Activated CD4-positive, alpha-beta memory T cell treated with anti-CD3 and anti-CD28 coated beads for 36 hours (primary cell): Measurements from ENCODE around the gene RNF151. TPM values are rescaled to one million over a fixed set of nuclear protein-coding genes. Genes with fewer than 3 reads are reported as not detected.

Experiments used
- CTCF ChIA-PET: fragments of 350-600 bp; sonication (Branson Sonifier 250); formaldehyde crosslinking; loops from one replicate; lab custom pipeline; 2021; ENCODE audit warnings: antibody characterized with exemption, inconsistent platforms; lab: Charles Lee
- POLR2A ChIA-PET: fragments of 350-600 bp; sonication (Branson Sonifier 250); formaldehyde crosslinking; loops from one replicate; lab custom pipeline; 2021; ENCODE audit warnings: antibody characterized with exemption; lab: Charles Lee
- DNase-seq: peaks from one replicate; pipeline ENCODE4 v3.0.0-alpha.2; 2020
- H3K27ac Mint-ChIP-seq: one replicate; pipeline ENCODE4 v1.8.0; 2021; ENCODE audit warnings: mixed read lengths
- H3K27me3 Mint-ChIP-seq: one replicate; pipeline ENCODE4 v1.8.0; 2021; ENCODE audit warnings: mixed read lengths
- H3K36me3 Mint-ChIP-seq: one replicate; pipeline ENCODE4 v1.8.0; 2021; ENCODE audit warnings: mixed read lengths
- H3K4me1 Mint-ChIP-seq: one replicate; pipeline ENCODE4 v1.8.0; 2021; ENCODE audit warnings: low read depth, mixed read lengths
- H3K4me3 Mint-ChIP-seq: one replicate; pipeline ENCODE4 v1.8.0; 2021; ENCODE audit warnings: mild to moderate bottlenecking, mixed read lengths
- H3K9me3 Mint-ChIP-seq: one replicate; pipeline ENCODE4 v1.8.0; 2021; ENCODE audit warnings: mixed read lengths
- intact Hi-C: fragments of 100-400 bp; cut with micrococcal nuclease; formaldehyde crosslinking; loops from one replicate; pipeline ENCODE4 v1.15.1; 2023
- total RNA-seq, 2 experiments: library from RNA; stranded (reverse); gene quantifications; one replicate each; pipeline ENCODE4 v1.2.3, GENCODE V29; 2021

RNF151 gene
- total RNA-seq, 2 experiments from 2014 or later = not detected

DNA sequence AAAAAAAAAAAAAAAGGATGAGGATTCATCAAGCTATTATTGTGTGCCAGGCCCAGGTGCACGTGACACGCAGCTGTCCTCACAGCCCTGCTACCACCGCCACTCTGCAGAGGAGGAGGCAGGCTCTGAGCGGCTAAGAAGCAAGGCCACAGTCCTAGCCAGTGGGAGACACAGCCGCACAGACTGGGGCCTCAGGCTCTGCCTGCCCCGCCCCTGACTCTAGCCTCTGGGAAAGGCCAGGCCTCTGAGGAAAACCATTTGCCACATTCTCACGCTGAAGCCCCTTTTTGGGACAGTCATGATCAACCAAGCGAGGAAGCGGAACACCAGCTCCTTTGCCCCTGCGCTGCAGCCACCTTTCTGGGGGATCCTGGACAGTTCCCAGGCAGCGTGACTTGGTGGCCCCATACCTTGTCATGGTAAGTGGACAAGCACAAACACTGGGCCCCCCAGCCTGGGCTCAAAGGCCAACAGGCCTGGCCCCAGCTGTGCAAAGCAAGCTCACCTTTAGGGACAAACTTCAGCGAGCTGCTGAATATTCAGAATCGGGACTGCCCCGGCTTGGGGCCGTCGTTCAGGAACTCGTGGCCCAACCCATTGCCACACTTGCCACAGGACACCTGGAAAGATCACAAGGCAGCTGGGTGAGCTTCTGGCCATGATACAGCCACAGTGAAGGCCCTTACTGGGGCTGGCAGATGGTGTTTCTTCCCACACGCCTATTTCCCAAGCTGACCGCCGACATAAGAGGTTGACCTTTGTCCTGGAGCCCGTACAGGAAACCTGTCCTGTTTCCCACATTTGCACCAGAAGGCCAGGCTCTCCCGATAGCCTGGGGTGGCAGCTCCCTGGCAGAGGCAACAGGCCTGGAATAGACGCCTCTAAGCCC lies 26.1 kb upstream of the RNF151 start:
- peaks cover 7% of the 10 kb centered on the region for H3K36me3 Mint-ChIP-seq
- H3K27me3 Mint-ChIP-seq = no peaks in the 10 kb centered on the region
- H3K9me3 Mint-ChIP-seq = no peaks in the 10 kb centered on the region
- H3K27ac Mint-ChIP-seq = no peak overlapping the region
- ChIA-PET POLR2A (interaction anchor here (1.1 kb wide), 1 partner anchor 25 kb away, joined by 4 read pairs; the partner anchor contains the start of gene RPS2), CTCF (interaction anchor here (0.9 to 2.4 kb wide), 4 partner anchors 11 to 200 kb away, joined by 3 to 6 read pairs (median 6); no protein-coding TSS in a partner anchor)
- H3K4me3 Mint-ChIP-seq = no peak overlapping the region
- DNase-seq = no peak
- intact Hi-C loops = no loop called here
- H3K4me1 Mint-ChIP-seq = peaks cover 25% of the 10 kb centered on the region

GRCh38 chr16:1941162-1942046 lies 25.3 kb upstream of the RNF151 start:
- Mint-ChIP-seq H3K9me3 (no peaks in the 10 kb centered on the region), H3K4me1 (peaks cover 25% of the 10 kb centered on the region), H3K36me3 (peaks cover 7% of the 10 kb centered on the region), H3K27ac (no peak overlapping the region), H3K27me3 (no peaks in the 10 kb centered on the region), H3K4me3 (peak overlapping the region; percentile 88)
- POLR2A ChIA-PET = interaction anchor here (0.5 to 1.1 kb wide), 2 partner anchors 24 to 279 kb away, joined by 3 to 4 read pairs; partner anchors contain the start of gene RPS2
- no peak for DNase-seq
- CTCF ChIA-PET = interaction anchor here (0.6 to 2.4 kb wide), 5 partner anchors 11 to 199 kb away, joined by 3 to 6 read pairs (median 5); no protein-coding TSS in a partner anchor
- intact Hi-C loops = loop anchor here (2.0 kb wide), 1 partner anchor 159 kb away; the partner anchor contains the start of genes NUBP2 and SPSB3

DNA sequence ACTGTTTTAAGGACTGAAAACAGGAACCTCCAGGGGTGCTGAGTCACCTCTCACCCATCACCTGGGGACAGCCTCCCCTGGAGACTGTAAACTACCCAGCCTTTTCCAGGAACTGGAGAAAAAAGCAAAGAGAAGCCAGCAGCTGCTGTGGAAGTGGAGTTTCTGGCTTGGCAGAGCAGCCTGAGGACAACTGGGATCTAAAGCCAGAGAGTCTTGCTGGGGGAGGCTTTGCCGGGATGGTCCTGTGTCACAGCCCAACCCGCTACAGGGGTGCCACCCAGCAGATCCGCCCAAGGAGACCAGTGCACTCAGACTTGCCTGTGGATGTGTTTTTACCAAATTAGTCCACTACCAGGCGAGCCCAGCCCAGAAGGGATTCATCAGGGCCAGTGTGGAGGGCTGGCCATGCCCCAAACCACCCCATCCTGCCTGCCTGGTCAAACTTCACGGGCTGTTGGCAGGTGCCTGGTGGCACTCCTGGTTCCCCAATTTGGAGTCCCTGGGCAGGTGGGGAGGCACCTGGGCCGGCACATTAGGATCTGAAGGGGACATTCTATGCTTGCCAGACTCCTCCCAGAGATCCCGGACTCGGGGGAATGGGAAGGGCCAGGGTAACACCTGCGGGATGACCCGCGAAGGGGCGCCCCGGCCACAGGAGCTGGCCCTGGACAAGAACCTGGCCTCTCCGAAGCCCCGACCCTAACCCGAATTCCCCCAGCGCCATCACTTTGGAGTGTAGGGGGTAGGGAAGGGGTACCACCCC lies 24.4 kb upstream of the RNF151 start:
- intact Hi-C loops = loop anchor here (2.0 kb wide), 1 partner anchor 159 kb away; the partner anchor contains the start of genes NUBP2 and SPSB3
- Mint-ChIP-seq H3K9me3 (no peaks in the 10 kb centered on the region), H3K36me3 (peaks cover 7% of the 10 kb centered on the region), H3K27ac (peak overlapping the region; percentile 23), H3K27me3 (no peaks in the 10 kb centered on the region), H3K4me3 (peak overlapping the region; percentile 88), H3K4me1 (peaks cover 25% of the 10 kb centered on the region)
- ChIA-PET CTCF (interaction anchor here (0.6 kb wide), 1 partner anchor 14 kb away, joined by 4 read pairs; no protein-coding TSS in a partner anchor), POLR2A (interaction anchor here (1.0 to 1.1 kb wide), 2 partner anchors 23 to 115 kb away, joined by 3 to 4 read pairs; partner anchors contain the start of genes FAHD1 and RPS2)
- peak; percentile 52 for DNase-seq

DNA sequence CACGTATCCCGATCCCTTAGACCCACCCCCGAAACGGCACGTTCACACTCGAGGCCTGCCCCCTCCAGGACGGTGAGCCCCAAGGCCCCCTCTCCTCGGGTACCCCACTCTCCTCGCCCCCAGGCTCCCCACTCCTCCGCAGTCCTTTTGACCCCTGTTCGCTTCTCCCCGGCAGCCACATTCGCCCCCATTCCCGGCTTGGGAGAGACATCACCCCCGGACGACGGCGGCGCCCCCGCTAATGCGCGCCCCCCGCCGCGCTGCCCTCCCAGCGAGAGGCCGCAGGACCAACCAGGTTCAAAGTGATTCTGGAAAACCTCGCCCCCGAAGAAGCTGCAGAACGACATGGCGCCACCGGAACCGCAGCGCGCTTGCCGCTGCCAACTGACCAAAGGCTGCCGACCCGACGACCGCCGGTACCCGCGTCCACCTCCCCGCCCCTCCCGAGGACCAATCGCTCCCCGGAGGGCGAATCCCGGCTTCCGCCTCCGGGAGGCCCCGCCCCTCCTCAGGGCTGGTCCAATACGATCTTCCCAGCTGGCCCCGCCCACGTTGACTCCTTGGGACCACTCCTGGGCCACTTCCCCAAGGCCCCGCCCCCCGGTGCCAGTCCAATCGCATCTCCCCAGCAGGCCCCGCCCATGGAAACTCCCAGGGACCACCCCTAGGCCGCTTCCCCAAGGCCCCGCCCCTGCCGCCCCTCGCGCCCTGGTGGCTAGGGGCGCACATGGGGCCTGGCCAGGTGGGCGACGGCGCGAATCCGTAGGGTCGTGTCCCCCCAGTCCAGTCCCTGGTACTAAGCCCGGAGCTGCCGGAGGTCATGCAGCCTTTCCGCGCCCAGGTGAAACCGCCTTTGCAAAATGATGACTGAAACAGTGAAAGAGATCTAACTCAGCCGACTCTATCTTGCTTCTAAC lies 23.6 kb upstream of the RNF151 start, which contains the start of gene MSRB1:
MSRB1 (minus strand) TSS at position 390 of the 917 bp plus-strand sequence; CDS start at position 347, 43 bp downstream.
- H3K27ac Mint-ChIP-seq = peak within 1 kb of the TSS; percentile 73
- no peaks in the 10 kb centered on the region for H3K27me3 Mint-ChIP-seq
- no peaks in the 10 kb centered on the region for H3K9me3 Mint-ChIP-seq
- peaks cover 25% of the 10 kb centered on the region for H3K4me1 Mint-ChIP-seq
- DNase-seq = peak; percentile 100
- ChIA-PET CTCF (interaction anchor here (0.7 to 1.9 kb wide), 9 partner anchors 14 to 212 kb away, joined by 3 to 9 read pairs (median 4); partner anchors contain the start of genes FAHD1, NDUFB10, RPS2 and TRAF7), POLR2A (interaction anchor here (0.9 to 1.6 kb wide), 7 partner anchors 18 to 170 kb away, joined by 3 to 17 read pairs (median 4); partner anchors contain the start of genes EME2, FAHD1, MRPS34 and NUBP2)
- H3K36me3 Mint-ChIP-seq = peaks cover 4% of the 10 kb centered on the region
- peak within 1 kb of the TSS; percentile 88 for H3K4me3 Mint-ChIP-seq
- intact Hi-C loops = loop anchor here (1.0 to 2.0 kb wide), 3 partner anchors 16 to 160 kb away; partner anchors contain the start of genes NDUFB10, NUBP2, RPS2 and SPSB3

- no peaks in the 10 kb centered on the region for H3K27me3 Mint-ChIP-seq
- no peak overlapping the region for H3K27ac Mint-ChIP-seq
- no peaks in the 10 kb centered on the region for H3K36me3 Mint-ChIP-seq
- intact Hi-C loops = no loop called here
- H3K4me3 Mint-ChIP-seq = peak overlapping the region; percentile 88
- no peaks in the 10 kb centered on the region for H3K9me3 Mint-ChIP-seq
- CTCF ChIA-PET = interaction anchor here (1.9 kb wide), 1 partner anchor 15 kb away, joined by 6 read pairs; the partner anchor contains the start of gene NDUFB10
- POLR2A ChIA-PET = no interaction called here
- peaks cover 25% of the 10 kb centered on the region for H3K4me1 Mint-ChIP-seq
- DNase-seq = no peak
Measured at GRCh38 chr16:1944612-1945199, 21.9 kb upstream of the RNF151 start.

GRCh38 chr16:1945559-1946391 lies 20.9 kb upstream of the RNF151 start:
- ChIA-PET CTCF (interaction anchor here (1.2 kb wide), 1 partner anchor 194 kb away, joined by 4 read pairs; no protein-coding TSS in a partner anchor), POLR2A (interaction anchor here (0.8 to 1.4 kb wide), 3 partner anchors 11 to 19 kb away, joined by 3 to 5 read pairs (median 4); partner anchors contain the start of gene RPS2)
- H3K27me3 Mint-ChIP-seq = no peaks in the 10 kb centered on the region
- intact Hi-C loops = no loop called here
- no peak overlapping the region for H3K27ac Mint-ChIP-seq
- H3K9me3 Mint-ChIP-seq = no peaks in the 10 kb centered on the region
- H3K4me1 Mint-ChIP-seq = peaks cover 25% of the 10 kb centered on the region
- no peak overlapping the region for H3K4me3 Mint-ChIP-seq
- no peaks in the 10 kb centered on the region for H3K36me3 Mint-ChIP-seq
- no peak for DNase-seq

GRCh38 chr16:1946495-1947368 lies 19.9 kb upstream of the RNF151 start:
- H3K27ac Mint-ChIP-seq = no peak overlapping the region
- H3K27me3 Mint-ChIP-seq = no peaks in the 10 kb centered on the region
- no peaks in the 10 kb centered on the region for H3K36me3 Mint-ChIP-seq
- ChIA-PET POLR2A (interaction anchor here (0.8 to 1.4 kb wide), 3 partner anchors 10 to 18 kb away, joined by 3 to 5 read pairs (median 4); partner anchors contain the start of gene RPS2), CTCF (interaction anchor here (1.2 kb wide), 1 partner anchor 193 kb away, joined by 4 read pairs; no protein-coding TSS in a partner anchor)
- peaks cover 19% of the 10 kb centered on the region for H3K4me1 Mint-ChIP-seq
- H3K9me3 Mint-ChIP-seq = no peaks in the 10 kb centered on the region
- DNase-seq = no peak
- no peak overlapping the region for H3K4me3 Mint-ChIP-seq
- intact Hi-C loops = no loop called here

DNA sequence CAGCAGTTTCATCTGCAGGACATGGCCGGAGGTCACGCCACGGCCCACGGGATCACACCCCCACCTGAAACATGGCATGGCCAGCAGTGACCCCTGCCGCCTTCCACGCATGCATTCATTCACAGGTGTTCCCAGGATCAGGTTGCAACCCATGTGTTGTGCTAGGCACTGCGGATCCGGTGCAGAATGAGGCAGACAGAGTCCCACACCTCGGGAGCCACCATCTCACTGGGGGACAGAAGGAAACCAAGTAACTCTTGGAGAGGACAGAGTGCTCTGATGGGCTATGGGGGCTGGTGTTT lies 19.3 kb upstream of the RNF151 start:
- no peak for DNase-seq
- no peak overlapping the region for H3K27ac Mint-ChIP-seq
- ChIA-PET CTCF (no interaction called here), POLR2A (no interaction called here)
- intact Hi-C loops = no loop called here
- H3K4me1 Mint-ChIP-seq = peaks cover 13% of the 10 kb centered on the region
- no peaks in the 10 kb centered on the region for H3K27me3 Mint-ChIP-seq
- H3K36me3 Mint-ChIP-seq = no peaks in the 10 kb centered on the region
- no peak overlapping the region for H3K4me3 Mint-ChIP-seq
- no peaks in the 10 kb centered on the region for H3K9me3 Mint-ChIP-seq
